Limb (tissue), 2 donors: ENCODE measurements around the gene CBY1.
"Not testable (repeated sequence)": the region's sequence is repeated elsewhere in the genome, so short reads cannot be mapped to it uniquely, and the experiment has no call there.

Experiments used
- DNase-seq, 2 donors: peaks; one replicate each; pipeline ENCODE4 v3.0.0-alpha.2; 2016; ENCODE audit errors: extremely low spot score in 2 of 2

Gene CBY1

DNA sequence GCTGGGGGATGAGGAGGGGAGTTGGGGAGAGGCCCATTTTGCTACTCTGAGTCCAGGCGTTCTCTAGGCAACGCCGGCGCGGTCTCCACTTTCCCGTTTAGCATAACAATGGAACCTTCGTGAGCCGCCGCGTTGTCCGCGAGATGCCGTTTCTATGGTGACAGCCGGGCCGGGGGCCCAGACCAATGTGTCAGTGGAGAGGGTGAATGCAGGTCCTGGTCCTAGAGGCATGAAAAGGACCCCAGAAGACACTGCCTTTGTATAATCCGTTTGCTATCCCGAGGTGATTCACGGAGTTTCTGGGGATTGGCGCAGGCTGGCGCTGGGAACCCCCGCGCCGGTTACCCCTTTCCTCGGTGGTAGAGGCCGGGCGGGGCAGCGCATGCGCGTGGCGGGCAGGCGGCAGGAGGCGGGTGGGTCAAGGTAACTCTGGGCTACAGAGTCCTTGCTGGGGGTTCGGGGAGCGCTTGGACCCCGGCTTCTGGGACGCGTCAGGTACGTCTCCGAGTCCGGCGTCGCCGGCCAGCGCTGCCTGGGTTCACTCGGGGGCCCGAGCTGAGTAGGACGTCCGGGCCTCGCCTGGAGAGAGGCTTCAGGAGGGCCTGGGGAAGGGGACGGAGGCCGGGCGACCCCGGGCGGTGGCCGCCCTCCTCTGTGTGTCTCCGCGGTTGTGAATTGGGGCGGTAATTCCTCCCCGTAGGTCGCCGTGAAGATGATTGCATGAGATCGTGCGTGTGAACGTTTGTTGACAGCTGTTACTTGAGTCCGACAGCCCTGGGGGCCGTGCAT lies at the start of gene CBY1, which contains the start of gene FAM227A:
Gene CBY1 (plus strand): TSS at position 383 of the 789 bp plus-strand sequence. CDS start 11,417 bp downstream, outside the sequence.
Gene FAM227A (minus strand): TSS at position 137 of the 789 bp plus-strand sequence. CDS start 6,224 bp downstream, outside the sequence.
- DNase-seq = peak; percentile 92 to 95

DNA sequence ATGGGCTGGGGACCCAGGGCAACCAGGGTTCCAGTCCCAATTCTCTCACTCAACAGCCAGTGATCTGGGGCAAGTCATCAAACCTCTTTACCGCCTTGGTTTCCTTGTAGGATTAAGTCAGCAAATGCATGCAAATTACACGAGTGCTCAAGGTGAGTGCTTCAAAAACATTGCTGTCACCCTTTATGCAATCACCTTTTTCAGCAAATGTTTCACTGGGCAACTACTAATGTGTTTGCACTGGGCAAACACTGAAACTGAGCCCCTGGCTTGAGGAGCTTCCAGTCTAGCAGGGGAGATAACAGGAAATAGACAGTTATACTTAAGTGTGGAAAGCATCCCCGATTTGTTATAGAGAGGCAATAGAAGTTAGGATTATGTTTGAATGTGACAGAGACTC lies 48.8 kb upstream of the CBY1 start:
- DNase-seq = no peak

DNA sequence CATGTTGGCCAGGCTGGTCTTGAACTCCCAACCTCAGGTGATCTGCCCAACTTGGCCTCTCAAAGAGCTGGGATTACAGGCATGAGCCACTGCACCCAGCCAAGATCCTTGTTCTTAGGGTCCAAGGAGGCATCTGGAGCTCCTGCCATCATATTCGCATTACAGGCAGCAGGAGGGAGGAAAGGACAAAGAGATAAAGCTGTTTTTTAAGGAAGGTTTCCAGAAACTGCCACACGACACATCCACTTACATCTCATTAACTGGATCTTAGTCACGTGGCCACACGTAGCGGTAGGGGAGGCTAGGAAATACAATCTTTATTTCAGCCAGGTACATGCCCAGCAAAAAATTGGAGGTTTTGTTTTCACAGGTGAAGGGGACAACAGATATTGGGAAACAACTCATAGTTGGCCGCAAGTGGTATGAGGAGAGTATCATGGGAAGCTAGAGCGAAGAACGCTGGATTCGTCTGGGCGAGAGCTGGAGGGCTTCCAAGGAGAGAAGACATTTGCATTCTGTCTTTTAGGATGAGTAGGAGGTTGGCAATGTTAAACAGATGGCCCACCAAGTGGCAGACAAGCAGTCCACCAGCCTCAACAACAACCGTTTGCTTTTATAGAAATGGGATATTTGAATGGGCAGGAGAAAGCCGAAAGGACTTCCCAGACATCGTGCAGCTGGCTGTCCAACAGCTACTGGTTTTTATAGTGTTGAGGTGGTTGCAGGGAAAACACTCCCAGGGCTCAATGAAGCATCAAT lies 47.3 kb upstream of the CBY1 start:
- DNase-seq = no peak

DNA sequence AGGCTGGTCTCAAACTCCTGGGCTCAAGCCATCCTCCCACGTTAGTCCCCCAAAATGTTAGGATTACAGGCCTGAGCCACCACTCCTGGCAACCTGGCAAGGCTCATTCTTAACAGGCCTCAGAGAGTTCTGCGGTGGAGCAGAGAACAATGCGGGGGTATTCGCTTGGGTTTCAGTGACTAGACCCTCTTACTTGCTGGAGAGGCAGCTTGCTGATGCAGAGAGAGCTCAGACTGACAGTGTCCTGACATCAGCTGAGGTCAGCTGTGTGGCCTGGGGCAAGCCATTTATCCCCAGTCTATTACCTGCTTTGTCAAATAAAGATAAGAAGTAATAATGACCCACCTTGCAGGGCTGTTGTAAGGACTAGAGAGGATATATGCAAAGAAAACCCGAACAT lies 46.2 kb upstream of the CBY1 start:
- no peak for DNase-seq

DNA sequence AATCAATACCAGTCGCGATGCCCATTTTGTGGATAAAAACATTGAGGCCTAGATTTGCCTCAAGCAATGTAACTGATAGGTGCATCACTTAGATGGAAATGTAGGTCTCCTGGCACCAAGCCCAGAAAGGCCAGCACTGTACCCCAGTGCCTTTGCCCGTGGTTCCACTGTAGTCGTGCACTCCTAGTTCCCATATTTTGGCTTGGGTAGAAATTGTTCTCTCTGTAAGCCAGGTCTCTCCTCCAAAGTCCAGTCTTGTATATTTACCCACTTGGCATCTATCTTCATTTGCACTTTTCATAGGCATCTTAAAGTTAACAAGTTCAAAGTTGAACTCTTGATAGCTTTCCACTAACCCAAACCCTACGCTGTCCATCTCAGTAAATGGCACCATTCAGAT lies 44.9 kb upstream of the CBY1 start:
- no peak for DNase-seq

DNA sequence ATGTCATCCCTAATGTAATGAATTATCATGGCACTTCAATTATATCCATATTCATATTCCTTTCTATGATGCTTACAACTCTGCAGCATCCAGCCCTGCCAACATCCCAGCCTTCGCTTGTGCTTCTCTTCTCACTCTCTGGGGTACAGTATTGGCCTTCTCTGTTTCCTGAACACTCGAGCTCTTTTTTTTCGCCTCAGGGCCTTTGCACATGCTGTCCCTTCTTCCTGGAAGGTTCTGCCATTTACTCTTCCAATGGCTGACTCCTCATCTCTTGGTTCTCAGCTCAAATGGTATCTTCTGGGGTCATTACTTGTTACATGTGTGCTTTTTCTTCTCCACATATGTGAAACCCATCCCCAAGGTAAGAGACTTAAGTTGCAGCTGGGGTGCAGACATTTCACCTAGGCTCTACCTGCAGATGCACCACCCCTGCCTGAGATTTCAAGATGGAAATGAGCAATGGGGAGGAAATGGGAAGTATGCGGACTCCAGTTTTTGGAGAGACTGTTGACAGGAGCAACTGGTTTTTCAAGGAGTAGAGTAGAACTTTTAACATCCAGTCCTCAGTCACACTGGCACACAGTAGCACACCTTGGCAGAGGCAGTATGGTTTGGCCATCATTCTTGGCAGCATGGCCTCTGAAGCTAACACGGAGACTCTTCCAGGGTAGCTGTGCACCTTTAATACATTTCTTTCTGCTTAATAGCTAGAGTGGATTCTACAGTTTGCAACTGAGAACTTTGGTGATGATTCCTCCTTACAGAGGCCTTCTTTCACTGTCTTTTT lies 44.0 kb upstream of the CBY1 start:
- no peak for DNase-seq

DNA sequence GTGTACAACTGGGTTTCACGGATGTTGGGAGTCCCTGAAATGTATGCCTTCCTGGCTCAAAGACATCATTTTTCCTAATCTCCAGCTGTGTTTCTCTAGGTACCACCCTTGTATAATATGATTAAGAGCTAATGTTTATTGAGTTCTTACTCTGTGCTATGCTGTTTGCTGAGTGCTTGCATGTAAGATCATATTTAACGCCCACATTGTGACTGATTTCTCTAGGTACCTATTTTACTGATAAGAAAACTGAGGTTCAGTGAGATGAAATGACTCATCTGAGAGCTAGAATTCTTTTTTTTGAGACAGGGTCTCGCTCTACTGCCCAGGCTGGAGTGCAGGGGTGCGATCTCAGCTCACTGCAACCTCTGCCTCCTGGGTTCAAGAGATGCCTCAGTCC lies 42.9 kb upstream of the CBY1 start:
- DNase-seq = no peak

DNA sequence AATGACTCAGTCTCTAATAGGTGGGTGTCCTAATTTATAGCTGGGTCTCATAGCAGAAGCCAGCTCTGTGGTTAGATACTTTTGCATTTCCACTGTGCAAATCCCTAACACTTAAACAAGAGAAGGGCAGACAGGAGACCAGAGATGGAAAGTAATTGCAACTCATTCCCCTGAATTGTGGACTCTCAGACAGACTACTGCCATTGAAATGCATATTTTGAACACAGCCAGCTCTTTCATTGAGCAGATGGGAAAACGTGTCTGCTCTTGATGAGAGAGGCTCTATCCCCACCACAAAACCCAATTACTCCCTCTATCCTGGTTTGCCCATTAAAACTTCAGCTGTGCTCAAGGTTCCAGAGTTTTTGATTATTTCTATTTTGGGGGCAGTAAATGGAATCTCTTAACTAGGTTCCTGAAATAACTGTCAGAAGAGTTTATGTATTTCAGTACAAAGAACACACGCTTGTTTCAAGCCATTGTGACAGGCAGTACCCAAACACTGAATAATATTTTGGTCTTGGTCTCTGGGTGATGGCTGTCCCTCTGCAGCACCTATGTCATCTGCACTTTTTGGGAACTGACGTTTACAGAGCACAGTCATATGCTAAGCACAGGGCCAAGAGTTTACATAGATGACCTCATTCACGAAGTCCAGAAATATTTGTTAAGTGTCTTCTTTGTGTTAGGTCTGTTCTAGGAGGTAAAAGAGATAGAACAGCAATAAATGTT lies 41.9 kb upstream of the CBY1 start:
- DNase-seq = no peak

DNA sequence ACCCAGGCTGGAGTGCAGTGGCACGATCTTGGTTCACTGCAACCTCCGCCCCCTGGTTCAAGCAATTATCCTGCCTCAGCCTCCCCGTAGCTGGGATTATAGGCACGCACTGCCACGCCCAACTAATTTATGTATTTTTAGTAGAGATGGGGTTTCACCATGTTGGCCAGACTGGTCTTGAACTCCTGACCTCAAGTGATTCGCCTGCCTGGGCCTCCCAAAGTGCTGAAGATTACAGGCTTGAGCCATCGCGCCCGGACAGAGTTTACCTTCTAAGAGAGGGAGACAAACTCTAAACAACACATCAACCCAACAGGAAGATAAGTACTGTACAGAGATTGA lies 41.4 kb upstream of the CBY1 start:
- not testable (repeated sequence) for DNase-seq

DNA sequence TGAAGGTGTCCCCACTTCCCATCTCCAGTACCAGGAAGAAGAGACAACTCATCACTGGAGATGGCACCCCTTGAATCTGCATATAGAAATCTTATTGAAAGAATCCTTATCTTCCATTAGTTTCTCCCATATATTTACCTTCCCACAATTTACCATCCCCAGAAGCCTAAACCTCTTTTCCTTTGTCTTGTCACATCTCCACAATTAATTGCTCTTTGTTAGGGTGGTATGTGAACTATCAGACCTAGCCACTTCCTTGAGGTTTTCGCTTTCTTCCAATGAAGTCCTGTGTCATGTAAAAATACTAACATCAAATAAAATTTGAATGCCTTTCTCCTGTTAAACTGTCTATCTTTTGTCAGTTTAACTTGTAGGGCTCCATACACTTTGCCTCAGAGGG lies 38.2 kb upstream of the CBY1 start:
- DNase-seq = no peak

DNA sequence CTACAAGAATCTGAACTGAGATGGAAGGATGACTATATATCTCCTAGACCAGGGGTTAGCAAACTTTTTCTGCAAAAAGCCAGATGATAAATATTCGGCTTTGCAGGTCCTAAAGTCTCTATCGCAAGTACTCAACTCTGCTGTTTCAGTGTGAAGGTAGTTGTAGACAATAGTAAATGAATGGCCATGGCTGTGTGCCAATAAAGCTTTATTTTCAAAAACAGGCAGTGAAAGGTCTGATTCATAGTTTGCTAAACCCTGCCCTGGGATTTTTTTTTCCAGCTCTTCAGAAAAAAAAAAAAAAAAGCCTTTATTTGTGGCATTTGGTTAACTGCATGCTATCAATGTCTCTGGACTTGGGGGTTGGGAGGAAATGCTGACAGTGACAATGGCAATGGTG lies 37.8 kb upstream of the CBY1 start:
- DNase-seq = no peak

DNA sequence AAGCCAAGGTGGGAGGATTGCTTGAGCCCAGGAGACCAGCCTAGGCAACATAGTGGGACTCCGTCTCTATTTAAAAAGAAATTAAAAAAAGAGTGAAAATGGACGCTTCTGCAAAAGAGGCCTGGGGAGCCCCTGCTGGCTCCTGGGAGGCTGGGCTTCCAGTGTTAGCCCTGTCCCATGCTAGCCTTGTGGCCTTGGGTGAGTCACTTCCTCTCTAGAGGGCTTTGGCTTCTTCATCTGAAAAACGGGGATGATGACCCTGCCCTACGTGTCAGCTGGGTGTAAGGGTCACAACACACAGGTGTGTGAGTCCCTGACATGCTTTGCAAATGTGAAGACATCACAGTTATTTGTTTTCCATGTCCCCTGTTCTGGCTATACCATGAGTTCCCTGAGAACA lies 33.1 kb upstream of the CBY1 start:
- no peak for DNase-seq

DNA sequence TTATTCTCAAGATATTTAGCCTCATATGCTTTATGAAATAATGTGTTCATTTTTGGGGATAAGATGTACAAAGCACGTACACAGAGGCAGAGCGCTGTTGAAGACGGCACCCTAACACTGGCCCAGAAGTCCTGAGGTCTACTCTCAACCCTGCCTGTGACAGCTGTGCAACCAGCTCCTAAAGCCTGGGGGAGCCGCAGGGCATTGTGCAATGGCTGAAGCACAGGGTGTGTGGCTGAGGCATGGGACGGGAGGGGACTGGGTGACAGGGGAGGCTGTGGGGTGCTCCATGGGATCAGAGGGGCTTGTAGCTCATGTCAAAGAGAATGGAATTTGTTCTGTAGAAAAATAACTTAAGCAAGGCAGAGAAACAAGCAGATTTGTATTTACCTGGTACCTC lies 28.0 kb upstream of the CBY1 start:
- no peak for DNase-seq

DNA sequence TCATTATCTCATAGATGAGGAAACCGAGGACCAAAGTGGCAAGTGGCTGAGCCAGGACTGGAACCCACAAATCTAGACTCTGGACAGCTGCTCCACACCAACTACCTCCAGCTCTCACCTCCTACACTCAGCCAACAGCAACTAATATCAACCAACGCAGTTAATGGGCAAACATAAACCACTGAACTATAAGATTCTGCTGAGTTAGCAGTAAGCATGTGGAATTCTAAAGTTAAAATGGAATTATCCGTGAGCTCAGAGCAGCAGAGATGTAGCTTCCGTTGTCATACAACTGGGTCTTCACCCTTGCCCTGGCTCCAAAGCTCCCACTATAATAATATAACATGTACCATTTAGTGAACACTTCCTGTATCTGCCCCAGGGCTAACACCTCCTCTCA lies 27.3 kb upstream of the CBY1 start:
- no peak for DNase-seq

DNA sequence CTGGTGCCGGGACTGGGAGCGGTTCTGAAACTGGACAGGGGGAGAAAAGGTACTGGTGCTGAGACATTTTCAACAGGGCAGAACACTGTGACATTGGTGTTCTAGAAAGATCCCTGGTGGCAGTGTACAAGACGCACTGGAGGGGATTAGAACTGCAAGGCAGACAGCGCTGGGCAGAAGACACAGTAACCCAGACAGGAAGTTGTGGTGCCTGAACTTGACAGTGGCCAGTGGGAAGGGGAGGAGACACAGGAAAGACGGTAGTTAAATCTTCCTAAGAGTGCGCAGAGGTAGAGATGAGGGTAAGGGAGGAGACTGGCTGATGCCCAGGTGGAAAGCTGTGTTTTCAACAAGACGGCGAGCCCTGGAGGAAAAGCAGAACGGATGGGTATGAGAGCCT lies 24.7 kb upstream of the CBY1 start:
- DNase-seq = no peak

DNA sequence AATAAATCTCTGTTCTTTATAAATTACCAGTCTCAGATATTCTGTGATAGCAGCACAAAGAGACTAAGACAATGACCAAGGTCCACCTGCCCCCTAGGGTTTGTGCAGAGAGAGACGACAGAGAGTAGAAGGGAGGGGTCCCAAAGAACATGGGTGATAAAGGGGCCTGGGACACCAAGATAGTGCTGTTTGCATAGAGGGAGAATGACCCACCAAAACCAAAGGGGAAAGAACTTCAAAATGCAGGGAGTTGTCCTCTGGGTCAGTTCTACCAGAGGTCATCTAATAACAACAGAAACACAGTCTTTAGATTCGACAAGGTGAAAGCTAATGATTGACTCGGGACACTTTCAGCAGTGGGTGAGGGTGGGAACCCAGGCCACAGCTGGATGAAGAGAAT lies 23.9 kb upstream of the CBY1 start:
- DNase-seq = no peak

DNA sequence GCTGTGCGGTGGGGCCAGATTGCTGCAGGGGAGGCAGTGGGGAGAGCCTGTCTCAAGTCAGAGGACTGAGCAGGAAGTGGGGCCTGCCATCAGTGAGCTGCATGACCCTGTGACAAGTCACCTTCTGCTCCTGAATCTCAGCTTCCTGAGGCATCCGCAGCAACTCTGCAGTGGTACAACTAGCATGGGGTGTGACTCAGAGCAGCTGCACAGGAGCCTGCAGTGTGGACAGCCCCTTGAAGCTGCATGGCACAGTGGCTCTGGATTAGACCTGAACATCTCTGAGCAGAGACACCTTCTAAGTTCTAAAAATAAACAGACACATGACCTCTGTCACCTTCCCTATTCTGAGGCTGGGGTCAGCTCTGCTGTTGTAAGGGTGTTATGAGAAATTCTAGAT lies 18.2 kb upstream of the CBY1 start:
- DNase-seq = no peak

DNA sequence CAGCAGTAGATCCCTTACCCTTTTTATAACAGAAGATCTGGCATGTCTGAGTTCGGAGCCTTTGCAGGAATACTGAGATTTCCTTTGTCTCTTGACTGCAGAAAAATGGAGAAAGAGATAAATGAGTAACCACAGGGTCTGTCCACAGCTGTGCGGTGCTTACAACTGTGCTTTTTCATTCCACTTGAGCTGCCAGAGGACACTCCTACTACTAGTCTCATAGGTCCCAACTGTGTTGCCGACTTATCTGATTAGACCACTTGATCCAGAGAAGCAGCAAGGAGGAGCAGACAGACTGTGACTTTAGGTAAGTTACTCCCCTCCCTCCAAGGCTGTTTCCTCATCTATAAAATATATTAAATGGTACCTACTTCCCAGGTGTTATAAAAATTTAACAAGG lies 17.7 kb upstream of the CBY1 start:
- no peak for DNase-seq

DNA sequence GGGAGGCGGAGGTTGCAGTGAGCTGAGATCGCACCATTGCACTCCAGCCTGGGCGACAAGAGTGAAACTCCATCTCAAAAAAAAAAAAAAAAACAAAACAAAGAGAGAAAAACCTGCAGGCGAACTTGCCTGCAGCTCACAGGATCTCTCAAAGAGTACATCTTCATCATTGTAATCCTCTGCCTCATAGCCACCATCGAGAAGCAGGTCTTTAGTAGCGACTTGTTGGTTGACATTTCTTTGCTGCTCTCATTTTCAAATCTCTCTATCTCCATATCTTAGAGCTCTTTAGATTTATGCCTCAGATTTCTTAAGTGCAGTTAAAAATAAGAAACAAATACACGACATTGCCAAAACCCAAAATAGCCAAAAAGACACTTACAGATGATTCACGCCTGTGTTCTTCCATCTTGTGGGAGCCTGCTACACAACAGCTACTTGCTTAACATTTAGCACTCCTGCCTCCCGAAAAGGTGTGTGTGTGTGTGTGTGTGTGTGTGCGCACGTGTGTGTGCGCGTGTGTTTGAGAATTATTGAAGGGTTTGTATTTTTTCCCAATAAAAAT lies 14.9 kb upstream of the CBY1 start:
- DNase-seq = no peak

DNA sequence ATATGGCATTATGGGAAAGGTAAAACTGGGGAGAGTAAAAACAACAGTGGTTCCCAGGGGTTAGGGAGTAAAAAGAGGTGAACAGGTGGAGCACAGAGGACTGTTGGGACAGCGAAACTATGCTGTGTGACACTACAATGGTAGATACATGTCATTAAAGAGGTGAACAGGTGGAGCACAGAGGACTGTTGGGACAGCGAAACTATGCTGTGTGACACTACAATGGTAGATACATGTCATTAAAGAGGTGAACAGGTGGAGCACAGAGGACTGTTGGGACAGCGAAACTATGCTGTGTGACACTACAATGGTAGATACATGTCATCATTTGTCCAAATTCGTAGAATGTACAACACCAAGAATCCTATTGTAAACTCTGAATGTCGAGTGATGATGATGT lies 12.2 kb upstream of the CBY1 start:
- DNase-seq = not testable (repeated sequence)

DNA sequence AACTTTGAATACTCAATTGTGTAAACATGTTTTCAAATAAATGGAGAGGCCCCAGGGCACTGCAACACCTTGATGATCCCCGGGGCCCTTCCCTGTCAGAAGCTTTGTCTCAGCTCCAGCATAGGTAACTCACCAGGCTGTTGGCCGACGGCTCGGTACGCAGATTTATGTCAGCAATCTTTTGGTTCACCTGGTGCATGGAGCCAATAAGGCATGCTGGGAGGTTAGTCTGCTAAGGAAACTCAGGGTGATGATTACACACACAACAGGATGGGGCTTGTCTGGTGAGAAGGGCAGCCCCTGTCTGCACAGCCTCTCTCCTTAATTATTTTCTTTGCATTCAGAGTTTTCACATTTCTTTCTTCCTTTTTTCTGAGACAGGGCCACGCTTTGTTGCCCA lies 11.0 kb upstream of the CBY1 start:
- DNase-seq = no peak
